ENCODE results near the gene DMTF1. TPM values are rescaled to one million over a fixed set of nuclear protein-coding genes. Genes with fewer than 3 reads are reported as not detected.

Gene DMTF1
- total and polyA plus RNA-seq, 2 of the 4 experiments (the other 2 are of a cell fraction) = 59.0 to 69.0 TPM

GRCh38 chr7:87144173-87144657, 8.0 kb upstream of the DMTF1 start:
- BruUV-seq (replicated peaks) = no TSS peak
- no peak overlapping the region for H3K4me3 ChIP-seq (ENCODE audit: insufficient read depth, low read depth, low read length)
- H3K9ac ChIP-seq (ENCODE audit: low read depth, low read length) = no peak overlapping the region
- no peak overlapping the region for H3K27ac ChIP-seq (ENCODE audit: insufficient read depth, low read length)
- H4K5ac ChIP-seq (ENCODE audit: low read depth, low read length) = no peak overlapping the region
- DNase-seq (no peak), ATAC-seq (ENCODE audit: low read depth) (no peak)
- H3K4me2 ChIP-seq (ENCODE audit: low read depth, low read length) = no peak overlapping the region
- ChIA-PET CTCF (no interaction called here), POLR2A (ENCODE audit: unreplicated experiment) (no interaction called here)
- H3K18ac ChIP-seq (ENCODE audit: low read depth, low read length) = no peak overlapping the region
- WGBS, 2 experiments (ENCODE audit: extremely low coverage in 2 of 2, insufficient read length in 1 of 2) = no CpG with 5 or more reads among the region's 2 CpGs
- no peak overlapping the region for H3K23ac ChIP-seq (ENCODE audit: low read depth, low read length)
- no peak overlapping the region for H3K4ac ChIP-seq (ENCODE audit: low read depth, low read length)
- no peaks in the 10 kb centered on the region for H4K20me1 ChIP-seq (ENCODE audit: insufficient read depth, low read length)
- no peak overlapping the region for H2BK15ac ChIP-seq (ENCODE audit: low read depth, low read length)
- H4K91ac ChIP-seq (ENCODE audit: insufficient read depth, low read depth, low read length) = no peak overlapping the region
- H3K4me1 ChIP-seq (ENCODE audit: control insufficient read depth, insufficient read depth, low read length) = no peaks in the 10 kb centered on the region
- no peak overlapping the region for H2BK120ac ChIP-seq (ENCODE audit: low read depth, low read length)
- no peak overlapping the region for H2AK5ac ChIP-seq (ENCODE audit: low read depth, low read length)
- in situ Hi-C loops (cut with MboI; ENCODE audit: low sequenced_read_pairs) = no loop called here
- no peak overlapping the region for H3K56ac ChIP-seq (ENCODE audit: extremely low read depth, insufficient read depth, low read length)
- H4K8ac ChIP-seq (ENCODE audit: low read depth in 2 of 2, low read length in 2 of 2) = no peak overlapping the region
- no peaks in the 10 kb centered on the region for H3K9me3 ChIP-seq (ENCODE audit: control insufficient read depth, insufficient read depth, low read length)
- H2AFZ ChIP-seq (replicated peaks; ENCODE audit: low read length, poor library complexity) = no peak overlapping the region
- intact Hi-C loops (cut with micrococcal nuclease) = no loop called here
- H3K79me1 ChIP-seq (ENCODE audit: low read depth in 1 of 2, low read length in 2 of 2) = no peaks in the 10 kb centered on the region
- dilution Hi-C loops (cut with HindIII; ENCODE audit: low sequenced_read_pairs, unreplicated experiment) = loop anchor here (25.0 kb wide), 1 partner anchor 207 kb away; no protein-coding TSS in a partner anchor
- no peak overlapping the region for H2BK5ac ChIP-seq (ENCODE audit: low read depth, low read length, poor library complexity, severe bottlenecking)
- TF ChIP-seq MXI1 (IDR thresholded peaks at IDR 0.05; ENCODE audit: borderline replicate concordance, low read depth, low read length) (no peak), CHD1 (IDR thresholded peaks at IDR 0.05; ENCODE audit: low read depth, low read length) (no peak), SMC3 (IDR thresholded peaks at IDR 0.05; ENCODE audit: low read depth, low read length) (no peak), RAD21 (IDR thresholded peaks at IDR 0.05; ENCODE audit: low read length) (no peak), FOS (IDR thresholded peaks at IDR 0.05; ENCODE audit: low read depth, low read length) (no peak), RFX5 (IDR thresholded peaks at IDR 0.05; ENCODE audit: low read depth, low read length) (no peak), CEBPB (IDR thresholded peaks at IDR 0.05; ENCODE audit: low read depth, low read length) (no peak), NFE2L2 (IDR thresholded peaks at IDR 0.05; ENCODE audit: low read depth, low read length) (no peak), POLR2A (IDR thresholded peaks at IDR 0.05; ENCODE audit: low read depth, low read length) (no peak)
- TF ChIP-seq, protein P1, sequence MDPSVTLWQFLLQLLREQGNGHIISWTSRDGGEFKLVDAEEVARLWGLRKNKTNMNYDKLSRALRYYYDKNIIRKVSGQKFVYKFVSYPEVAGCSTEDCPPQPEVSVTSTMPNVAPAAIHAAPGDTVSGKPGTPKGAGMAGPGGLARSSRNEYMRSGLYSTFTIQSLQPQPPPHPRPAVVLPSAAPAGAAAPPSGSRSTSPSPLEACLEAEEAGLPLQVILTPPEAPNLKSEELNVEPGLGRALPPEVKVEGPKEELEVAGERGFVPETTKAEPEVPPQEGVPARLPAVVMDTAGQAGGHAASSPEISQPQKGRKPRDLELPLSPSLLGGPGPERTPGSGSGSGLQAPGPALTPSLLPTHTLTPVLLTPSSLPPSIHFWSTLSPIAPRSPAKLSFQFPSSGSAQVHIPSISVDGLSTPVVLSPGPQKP (IDR thresholded peaks at IDR 0.05; ENCODE audit: borderline replicate concordance, low read depth, low read length) = no peak
- no peak overlapping the region for H3K14ac ChIP-seq (replicated peaks; ENCODE audit: low read depth, low read length)
- H3K27me3 ChIP-seq (ENCODE audit: control insufficient read depth, insufficient read depth, low read length) = no peaks in the 10 kb centered on the region; the same call in 1 of the 2 replicates
- H3K9me1 ChIP-seq (ENCODE audit: insufficient read depth, low read length) = no peaks in the 10 kb centered on the region
- H2AK9ac ChIP-seq (replicated peaks; ENCODE audit: low read depth, low read length, poor library complexity) = no peak overlapping the region
- no peak overlapping the region for H2BK20ac ChIP-seq (ENCODE audit: low read depth, low read length)
- H3K36me3 ChIP-seq (ENCODE audit: control insufficient read depth, insufficient read depth, low read length) = no peaks in the 10 kb centered on the region

Data from IMR-90 (cell line).